NAMALWA (cell line): ENCODE results near the gene MTMR1.

Source experiments
- DNase-seq: peaks from one replicate; pipeline ENCODE4 v3.0.0-alpha.2; 2015; ENCODE audit warnings: low spot score

MTMR1 gene

GRCh38 chrX:150779385-150779784 is 86.2 kb downstream of the MTMR1 start:
- no peak for DNase-seq

DNA sequence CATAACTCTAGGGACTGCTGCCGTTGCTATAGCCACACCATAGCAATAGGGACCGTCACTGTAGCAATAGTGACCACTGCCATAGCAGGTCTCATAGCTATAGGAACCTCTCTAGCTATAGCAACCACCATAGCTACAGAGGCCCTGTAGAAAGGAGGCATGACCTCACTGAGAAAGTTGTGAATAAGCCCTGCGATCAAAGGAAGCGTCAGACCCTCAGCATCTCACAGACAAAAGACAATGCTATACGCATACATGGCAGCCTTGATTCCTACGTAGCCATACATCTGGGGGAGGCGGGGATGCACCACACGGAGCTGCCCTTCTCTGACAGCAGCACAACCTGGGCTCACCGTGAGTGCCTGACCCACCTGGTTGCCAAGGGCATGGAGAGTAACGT is 88.5 kb downstream of the MTMR1 start:
- DNase-seq = no peak

DNA sequence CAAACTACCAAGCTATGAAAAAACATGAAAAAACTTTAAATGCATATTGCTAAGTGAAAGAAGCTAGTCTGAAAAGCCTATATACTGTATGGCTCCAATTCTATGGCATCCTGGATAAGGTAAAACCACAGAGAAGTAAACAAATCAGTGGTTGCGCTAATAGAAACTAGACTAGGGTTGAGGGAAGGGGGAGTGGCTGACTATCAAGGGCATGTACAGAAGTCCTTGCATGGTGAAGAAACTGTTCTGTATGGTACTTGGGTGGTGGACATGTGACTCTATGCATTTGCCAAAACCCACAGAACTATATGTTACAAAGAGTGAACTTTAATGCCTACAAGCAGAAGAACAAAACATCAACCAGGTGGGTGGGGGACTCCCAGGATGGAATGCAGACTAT is 96.8 kb downstream of the MTMR1 start:
- DNase-seq = no peak

GRCh38 chrX:150792949-150793527 is 99.8 kb downstream of the MTMR1 start:
- DNase-seq = no peak

- DNase-seq = no peak
Observed at GRCh38 chrX:150805736-150806135, 112.5 kb downstream of the MTMR1 start.

GRCh38 chrX:150806827-150807226 is 113.6 kb downstream of the MTMR1 start:
- DNase-seq = no peak

- DNase-seq = no peak
Observed at GRCh38 chrX:150813922-150814321, 120.7 kb downstream of the MTMR1 start.
